A172 (cell line): ENCODE measurements around the gene BCOR. TPM values are rescaled to one million over a fixed set of nuclear protein-coding genes. Genes with fewer than 3 reads are reported as not detected.

ENCODE experiments used
- DNase-seq: peaks from one replicate; pipeline ENCODE4 v3.0.0-alpha.2; 2015; ENCODE audit warnings: low spot score
- total RNA-seq: library from RNA; depleted of rRNA; stranded (reverse); fragments of >200 nt; shearing (Covaris generic); gene quantifications from 2 replicates; pipeline ENCODE4 v1.2.3, GENCODE V29; 2014; rRNA removed

Gene BCOR
- 10.9 and 20.5 TPM in 2 replicates for total RNA-seq

DNA sequence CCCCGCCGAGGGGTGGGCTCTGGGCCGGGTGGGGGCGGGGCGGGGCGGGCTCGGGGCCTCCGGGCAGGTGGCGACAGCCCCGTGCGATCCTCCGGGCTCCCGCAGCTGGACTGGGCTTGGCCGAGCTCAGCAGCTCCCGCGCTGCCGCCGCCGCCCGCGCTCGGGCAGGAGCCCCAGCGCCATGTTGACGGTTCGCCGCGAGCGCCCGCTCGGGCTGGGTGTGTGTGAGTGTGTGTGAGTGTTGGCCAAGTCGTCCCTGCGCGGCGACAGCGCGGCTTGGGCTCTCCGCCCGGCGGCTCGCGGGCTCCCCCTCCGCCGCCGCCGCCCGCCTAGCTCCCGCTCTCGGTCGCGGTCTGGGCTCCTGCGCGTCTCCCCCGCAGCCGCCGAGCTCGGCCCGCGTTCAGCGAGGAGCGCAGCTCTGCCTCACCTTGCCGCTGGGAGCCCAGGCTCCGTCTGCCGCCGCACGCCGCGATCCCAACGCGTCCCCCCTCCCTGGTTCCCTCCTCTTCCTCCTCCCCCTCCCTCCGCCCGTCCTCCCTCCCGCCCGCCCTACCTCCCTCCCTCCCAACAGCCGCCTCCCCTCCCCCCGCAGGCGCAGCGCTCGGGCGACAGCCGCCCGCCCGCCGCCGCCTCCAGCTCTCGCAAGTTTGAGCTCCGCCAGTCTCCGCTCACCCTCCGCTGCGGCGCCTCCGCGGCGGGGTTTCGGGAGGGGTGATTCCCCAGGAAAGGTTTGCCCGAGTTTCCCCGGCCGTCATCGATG lies at the start of gene BCOR:
Gene BCOR, minus strand, starts transcription at position 455 of the 760 bp plus-strand sequence. CDS start 20,029 bp downstream, outside the sequence.
- no peak for DNase-seq

DNA sequence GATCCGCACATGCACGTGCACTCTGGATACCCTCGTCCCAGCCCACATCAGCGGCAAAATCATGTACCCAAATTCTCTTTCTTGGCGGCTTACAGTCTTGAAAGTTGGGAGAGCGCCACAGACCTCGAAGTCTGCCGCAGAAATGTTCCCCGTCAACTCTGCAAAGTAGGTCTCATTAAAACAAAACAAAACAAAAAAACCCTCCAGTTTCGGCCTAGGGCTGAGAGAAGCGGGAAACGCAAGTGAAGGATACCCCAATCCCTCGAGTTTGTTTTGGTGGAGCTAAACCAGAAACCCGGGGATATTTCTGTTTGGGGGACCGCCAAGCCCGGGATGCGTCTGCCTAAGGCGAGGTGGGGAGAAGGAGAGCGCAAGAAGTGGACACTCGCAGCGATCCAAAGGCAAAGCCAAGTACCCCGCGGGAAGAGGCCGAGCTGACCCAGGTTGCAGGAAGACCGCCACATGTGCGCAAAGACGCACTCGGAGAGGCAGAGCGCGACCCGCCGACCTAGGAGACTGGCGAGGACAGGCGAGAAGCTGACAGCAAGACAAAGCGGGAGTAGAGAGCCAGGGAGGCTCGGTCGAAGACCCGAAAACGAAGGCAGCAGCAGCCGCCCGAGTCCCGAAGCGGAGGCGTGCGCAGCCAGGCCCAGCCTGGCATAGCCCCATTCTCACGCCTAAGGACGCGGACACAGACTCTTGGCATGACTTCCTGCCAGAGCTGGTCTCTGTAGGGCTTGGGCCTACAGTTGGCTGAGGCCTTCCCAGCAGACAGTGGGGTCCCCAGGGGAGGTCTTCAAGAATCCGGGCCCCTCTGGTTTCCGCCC lies 49.6 kb upstream of the BCOR start:
- no peak for DNase-seq

DNA sequence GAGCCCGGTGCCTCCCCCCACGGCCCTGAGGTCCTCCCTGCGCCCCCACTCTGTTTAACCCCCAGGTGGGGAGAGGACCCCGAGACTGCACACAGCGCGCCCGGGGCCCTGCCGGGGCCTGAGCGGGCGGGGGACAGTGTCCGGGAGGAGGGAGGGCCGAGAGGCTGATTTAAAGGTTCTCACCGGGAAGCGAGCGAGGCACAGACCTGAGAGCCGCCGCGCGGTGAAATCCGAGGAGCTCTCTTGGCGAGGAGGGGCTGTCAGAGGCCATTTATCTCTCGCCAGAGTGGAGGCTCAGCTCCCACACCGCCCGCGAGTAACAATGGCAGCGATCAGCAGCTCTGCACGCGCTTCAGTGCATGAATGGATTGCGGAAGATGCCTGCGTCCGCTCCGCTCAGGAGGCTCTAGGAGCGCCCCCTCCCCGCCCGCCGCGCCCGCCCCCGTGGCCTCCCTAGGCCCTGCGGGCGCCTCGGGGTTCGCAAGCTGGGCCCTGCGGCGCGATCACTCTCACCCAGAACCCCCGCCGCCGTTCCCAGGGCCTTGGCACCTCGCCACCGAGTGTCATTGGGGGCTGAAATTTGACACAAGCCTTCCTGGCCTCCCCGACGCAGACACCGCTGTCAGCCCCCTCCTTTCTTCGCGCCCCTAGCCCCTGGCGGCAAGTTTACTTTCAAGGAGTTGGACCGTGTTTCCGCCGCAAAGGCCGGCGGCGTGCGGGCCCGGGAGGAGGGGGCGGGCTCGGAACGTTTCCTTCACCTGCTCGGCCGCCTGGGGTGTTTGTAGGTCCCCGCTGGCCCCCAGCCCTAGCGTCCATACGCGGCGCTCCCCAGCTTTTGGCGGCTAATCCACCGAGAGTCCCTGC lies 48.7 kb upstream of the BCOR start:
- no peak for DNase-seq

DNA sequence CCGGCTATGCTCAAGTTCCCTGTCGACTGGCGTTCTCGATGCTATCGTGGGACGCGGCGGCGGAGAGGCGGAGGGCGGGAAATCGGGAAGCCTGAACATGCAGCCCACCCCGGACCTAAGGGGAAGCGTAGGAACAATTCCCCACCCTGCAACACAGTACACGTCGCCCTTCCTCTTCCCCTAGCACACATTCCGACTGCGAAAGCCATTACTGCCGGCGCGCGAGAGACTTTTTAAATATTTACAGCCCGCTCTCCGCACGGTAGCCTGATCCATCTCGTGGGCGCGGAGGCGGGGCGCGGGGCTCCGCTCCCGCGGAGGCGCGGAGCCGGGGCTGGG lies 48.1 kb upstream of the BCOR start:
- no peak for DNase-seq

DNA sequence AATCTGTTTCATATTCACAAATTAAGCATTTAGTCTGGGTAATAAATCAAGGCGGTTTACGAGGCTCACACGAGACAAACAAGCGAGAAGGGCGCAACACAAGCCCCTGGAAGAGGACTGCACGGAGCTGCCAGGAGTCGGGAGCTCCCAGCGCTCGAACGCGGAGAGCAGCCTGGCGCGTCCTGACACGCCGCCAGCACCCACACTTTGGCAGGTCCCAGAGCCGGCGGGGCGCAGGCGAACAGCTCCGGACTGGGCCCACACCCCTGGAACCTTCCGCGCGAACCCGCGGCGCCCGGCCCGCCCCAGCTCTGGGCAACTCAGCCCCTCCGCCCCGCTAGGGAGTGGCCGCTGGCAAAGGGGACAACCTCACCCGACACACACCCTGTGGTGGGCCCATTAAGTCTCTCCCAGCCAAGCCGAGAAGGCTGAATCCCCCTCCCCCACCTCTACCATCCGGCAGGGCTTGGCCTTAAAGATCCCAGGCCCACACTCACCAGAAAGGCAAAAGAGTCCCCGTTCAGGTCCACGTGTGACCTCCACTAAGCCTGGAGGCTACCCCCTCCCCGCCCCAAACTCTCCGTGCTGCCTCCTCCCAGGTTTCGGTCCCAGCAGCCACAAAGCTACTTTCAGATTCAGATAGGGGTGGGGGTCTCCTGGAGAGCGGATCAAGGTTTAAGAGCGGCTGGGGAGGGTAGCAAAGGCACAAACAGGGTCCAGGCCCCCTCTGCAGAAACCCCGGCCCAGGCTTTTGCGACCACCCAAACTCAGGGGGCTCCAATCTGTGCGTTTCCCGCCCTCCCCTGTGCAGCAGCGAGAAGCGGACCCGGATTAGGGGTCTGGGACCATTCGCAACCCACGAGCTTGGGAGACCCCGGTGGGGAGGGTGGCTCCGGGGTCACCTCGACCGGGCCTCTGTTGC lies 47.5 kb upstream of the BCOR start:
- no peak for DNase-seq

DNA sequence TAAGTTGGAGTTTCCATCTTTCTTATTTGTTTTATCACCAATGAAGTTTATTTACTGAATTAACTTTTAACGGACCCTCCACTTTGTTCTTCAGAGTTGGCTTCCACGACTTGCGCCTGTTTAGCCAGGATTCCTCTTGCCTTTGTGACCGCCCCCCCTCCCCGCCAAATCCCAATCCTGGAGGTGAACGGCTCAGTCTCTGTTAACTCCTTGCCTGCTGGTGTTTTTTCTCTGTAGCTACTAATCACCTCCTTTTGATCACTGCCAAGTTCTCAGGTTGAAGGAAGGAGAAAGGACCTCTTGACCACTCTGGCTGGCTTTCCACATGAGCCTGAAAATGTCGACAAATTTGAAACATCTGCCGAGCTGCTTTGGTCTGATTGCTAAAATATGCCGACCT lies 46.8 kb upstream of the BCOR start:
- no peak for DNase-seq

DNA sequence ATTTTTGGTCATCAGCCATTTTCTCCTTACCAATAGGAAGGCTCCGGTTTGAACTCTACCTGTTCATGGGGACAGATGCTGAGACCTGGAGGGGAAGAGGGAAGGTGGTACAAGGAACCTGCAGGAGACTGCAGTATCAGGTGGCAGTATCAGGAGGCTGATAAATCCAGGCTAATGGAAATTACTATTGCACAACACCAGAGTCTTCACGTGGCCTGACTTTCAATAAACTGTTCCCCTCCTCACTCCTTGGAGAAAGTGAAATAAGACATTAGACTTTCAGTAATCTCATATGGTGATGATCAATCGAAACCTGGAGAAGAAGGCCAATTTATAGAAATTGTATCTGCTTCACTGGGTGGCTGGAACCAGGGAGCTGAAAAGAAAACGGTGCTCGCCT lies 46.2 kb upstream of the BCOR start:
- no peak for DNase-seq

DNA sequence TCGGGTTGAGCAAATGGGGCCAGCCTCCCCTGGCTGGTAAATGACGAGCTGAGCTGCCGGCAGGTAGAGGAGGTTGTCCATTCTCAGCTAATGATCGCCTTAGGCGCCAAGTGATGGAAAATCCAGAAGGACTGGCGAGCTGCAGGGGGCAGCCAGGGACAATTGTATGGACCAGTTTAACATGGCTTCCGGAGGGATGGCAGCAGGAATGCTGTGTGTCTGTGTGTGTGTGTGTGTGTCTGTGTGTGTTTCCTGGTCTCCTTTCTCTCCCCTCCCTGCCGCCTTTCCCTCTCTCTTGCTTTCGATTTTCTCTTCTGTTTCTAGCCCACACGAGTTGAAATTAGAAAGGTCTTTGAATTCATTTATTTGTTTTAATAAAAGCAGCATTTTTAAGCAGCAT lies 45.2 kb upstream of the BCOR start:
- DNase-seq, result no peak

DNA sequence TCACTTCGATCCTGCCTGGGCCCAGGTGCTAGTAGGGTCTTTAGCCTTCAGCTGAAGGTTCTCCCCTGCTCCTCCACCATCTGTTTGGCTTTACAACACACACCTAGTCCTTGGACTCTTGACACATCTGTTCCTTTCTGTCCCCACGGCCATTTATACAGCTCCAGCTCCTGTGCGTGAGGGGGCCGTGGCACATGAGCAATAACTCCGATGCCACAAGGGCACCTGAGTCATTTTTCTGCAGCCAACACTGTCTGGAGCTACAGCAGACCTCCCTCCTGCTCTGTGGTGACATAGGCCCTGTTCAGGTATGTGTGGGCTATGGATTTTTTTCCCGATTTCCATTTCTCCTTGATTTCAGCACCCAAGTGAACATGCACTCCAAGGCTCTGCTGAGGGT lies 44.7 kb upstream of the BCOR start:
- DNase-seq, result no peak

DNA sequence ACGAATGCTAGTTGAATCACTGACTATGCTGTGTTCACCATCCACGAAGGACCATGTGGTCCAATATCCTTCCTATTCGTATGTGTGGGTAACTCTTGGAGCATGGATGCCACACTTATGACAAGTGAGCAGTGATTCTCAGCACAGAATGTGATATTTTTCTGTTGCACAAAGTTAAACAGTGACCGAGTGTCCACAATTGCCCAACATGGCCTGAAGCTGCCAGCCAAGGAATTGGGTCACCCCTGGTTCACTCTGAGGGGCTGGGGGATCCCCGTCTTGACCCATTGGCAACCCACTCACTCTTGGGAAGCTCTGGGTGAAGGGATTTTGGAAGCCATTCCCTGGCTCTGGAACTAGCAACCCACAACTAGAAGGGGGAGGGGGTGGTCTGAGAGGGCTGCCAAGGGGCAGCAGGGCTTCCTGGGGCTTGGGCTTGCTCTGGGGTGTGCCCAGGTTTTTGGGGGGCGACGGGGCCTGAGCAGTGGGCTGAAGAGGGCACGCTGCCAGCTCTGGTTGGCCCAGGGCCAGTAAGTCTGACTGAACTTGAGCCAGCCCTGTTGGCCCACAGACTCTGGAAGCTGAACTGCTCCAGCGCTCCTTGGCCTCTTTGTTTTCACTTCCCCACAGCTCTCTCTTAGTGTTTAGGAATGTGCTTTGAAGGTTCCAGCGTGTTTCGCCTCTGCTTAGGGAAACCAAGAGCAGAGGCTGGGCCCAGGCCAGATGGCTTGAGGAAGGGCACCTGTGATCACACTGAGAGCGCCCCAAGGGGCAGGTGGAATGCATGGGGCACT lies 43.1 kb upstream of the BCOR start:
- DNase-seq, result no peak

DNA sequence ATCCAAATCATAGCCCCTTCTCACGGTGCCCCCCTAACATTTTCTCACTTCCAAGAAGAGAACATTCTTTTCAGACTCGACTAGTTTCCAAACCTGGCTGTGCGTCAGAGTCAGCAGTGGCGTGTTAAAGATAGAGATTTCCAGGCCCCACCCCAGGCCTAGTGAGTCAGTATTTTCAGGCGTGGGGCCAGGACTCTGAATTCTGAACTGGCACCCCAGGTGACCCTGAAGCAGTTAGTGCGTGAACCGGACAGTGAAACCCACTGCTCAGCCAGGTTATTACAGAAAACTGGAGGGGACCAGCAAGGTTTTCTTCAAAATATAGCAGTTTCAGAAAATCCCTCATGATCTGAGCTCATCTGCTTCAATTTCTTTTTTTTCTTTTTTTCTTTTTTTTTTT lies 35.0 kb upstream of the BCOR start:
- peak; percentile 85 for DNase-seq

DNA sequence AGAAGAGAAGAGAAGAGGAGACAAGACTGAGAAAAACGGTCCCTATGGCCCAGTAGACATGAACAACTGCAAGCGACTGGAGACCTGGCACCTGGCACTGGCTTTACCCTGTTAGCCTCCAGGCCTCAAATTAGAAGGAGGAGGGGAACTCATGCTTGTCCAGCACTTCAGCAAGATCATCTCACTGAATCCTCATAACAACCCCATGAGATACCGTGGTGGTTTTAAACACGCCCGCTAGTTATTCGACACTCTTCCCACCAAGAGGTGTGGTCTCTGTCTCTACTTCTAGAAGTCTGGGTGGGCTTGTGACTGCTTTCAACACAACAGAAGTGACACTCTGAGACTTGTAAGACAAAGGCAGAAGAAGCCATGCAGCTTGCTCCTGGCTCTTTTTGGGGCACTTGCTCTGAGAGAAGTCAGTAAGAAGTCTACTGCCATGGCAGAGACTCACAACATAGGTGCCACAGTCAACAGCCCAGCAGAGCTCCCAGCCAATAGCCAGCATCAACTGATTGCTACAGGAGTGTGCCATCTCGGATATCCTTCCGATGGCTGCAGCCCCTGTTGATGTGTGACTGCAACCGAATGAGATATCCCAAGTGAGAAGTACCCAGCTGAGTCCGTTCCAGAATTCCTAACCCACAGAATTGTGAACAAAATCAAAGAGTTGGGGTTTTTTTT lies 34.0 kb upstream of the BCOR start:
- DNase-seq, result no peak

DNA sequence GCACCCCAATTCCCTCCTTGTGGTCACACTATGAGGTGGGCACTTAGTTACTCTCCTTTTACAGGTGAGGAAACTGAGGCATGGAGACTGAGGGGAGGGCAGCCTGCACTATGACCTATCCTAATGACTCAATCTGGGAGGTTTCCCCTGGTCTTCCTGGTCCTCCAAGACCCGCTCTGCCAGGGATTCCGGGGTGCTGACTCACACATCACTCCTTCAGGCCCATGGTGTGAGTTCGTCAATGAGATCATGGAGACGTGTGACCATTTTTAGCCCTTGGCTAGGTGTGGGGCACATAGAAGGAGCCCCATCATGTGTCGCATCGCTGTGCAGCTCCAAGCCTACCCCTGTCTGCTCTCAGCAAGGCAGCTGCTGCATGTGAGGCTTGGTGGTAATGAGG lies 32.4 kb upstream of the BCOR start:
- DNase-seq, result peak; percentile 82

DNA sequence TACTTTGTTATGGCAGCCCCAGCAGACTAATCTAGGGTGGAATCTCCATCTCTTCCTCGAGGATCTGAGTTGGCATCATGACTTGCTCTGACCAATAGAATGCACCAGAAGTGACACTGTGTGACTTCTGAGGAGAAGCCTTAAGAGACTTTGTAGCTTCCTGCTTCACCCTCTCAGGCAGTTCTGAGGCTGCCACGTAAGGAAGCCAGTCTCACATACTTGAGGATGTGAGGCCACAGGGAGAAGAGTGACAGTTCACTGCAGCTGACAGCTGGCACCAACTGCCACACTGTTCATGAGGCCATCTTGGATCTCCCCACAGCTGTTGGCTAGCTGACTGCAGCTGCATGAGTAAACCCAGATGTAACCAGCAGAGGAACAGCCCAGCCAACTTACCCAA lies 29.3 kb upstream of the BCOR start:
- DNase-seq, result no peak

DNA sequence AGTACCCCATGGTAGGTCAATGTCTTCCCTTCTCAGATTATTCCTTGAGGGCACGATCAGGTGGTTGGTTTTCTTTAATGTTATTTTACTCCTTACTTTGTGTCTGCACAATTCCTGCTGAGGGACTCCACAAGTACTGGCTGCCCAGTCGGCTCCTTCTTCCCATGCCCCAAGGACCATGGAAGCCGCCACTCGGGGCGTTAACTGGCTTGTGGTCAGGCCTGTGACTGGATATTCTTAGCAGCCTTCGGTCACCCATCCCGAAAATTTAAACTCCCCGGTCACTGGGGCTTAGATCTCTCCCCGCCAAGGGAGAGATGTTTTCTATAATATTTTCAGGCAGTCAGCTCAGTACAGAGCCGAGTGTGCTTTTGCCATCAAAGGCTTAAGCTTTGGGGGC lies 24.7 kb upstream of the BCOR start:
- no peak for DNase-seq

DNA sequence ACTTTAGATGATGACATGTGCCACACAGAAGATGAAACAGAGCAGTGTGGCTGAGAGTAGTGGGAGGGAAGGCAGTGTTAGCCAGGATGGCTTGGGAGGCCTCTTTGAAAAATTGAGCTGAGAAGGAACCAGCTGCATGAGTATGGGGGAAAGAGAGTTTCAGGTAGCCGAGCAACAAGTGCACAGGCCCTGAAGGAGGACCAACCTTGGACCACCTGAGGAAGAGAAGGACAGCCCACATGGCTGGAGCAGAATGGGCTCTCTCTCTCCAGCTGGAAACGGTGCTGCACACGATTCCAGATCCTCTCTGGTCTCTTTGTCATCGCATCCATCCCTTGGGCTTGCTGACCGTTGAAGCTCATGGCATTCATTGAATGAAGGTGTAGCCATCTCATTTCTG lies 23.9 kb upstream of the BCOR start:
- no peak for DNase-seq

DNA sequence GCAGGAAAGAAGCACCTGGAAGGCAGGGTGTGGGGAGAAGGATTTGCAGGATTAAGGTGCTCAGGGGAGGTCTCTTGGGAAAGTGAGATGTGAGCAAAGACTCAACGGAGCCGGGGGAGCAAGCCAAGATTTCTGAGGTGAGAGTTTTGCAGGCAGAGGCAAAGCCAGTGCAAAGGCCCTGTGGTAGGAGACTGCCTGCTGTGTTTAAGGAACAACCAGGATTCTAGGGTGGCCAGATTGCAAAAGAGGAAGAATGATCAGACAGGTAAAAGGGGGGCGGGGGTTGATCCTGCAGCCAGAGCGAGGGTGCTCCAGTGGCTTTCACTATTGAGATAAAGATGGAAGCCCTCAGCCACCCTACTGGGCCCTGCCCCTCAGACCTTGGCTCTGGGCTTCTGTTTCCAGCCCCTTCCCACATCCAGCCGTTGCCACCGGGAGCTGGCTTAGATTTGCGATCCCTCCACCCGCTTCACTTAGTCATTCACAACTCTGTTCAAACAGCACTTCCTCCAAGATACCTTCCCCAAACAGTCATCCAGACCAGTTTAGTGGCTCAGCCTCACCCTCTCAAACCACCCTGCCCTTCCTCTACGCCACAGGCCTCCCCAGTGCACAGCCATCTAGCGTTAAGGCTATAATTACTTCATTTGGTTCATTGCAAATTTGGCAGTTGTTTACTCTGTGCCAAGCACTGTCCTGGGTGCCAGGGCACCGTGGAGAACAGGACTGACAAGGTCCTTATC lies 23.3 kb upstream of the BCOR start:
- no peak for DNase-seq

DNA sequence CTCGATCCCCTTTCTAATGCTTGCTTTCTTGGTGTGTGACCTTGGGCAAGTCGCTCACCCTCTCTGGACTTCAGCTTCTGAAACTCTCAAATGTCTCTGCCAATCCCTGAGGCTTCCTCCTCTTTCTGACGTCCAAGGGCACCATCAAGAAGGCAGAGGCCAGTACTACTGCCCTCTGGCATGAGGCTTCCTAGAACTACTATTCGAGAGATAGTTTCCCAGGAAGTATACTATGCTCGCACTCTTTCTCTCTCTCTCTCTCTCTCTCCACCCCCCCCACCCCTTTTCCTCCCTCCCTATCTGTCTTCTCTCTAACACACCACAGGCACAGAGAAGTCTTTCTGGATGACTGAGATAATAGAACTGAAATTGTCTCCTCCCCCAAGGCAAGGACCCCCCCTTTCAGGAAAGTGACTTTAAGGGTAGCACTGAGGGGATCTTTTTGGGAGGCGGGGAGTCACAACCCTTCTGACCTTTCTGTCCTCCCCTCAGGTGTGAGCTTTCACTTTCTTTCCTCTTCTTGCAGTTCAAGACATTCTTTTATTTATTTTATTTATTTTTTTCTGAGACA lies 20.0 kb upstream of the BCOR start:
- no peak for DNase-seq

DNA sequence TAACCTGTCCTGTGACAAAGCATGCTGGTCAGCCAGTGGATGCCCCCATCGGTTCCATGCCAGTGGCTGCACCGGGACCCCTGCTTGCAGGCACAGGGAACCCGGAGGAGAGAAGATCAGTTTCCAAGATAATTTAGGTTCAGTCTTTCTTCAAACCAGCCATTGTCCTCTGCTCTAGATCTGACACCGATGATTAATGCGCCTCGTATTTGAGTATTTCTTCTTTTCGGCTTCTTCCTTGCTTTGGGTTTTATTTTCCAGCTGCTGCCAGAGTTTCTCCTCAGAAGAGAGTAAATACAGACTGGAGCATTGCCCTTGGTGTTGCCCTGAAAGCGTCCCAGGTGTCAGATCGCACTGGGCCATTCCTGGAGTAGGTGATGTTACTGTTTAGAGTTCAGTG lies 19.2 kb upstream of the BCOR start:
- no peak for DNase-seq
